Measurements from ENCODE around the gene GOLGA8M. TPM values are rescaled to one million over a fixed set of nuclear protein-coding genes. Genes with fewer than 3 reads are reported as not detected.
"Not testable (repeated sequence)": the region's sequence is repeated elsewhere in the genome, so short reads cannot be mapped to it uniquely, and the experiment has no call there.

GOLGA8M gene
- total and polyA plus RNA-seq, 4 donors: 0.23 to 10.7 (median 2.5) TPM

DNA sequence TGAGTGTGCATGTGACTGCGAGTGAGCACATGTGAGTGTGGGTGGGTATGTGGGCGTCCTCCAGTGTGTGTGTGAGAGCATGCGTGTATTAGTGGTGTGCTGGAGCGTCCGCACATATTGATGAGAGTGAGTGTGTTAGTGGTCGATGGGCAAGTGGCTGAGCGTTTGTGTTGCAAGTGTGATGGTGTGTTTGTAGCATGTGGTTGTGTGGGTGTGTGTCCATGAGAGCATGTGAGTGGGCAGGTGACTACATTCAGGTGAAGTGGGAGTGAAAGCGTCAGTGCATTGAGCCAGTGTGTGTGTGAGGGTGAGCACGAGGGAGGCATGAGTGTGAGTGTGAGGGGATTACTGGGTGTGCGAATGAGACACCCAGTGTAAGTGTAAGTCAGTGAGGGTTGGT lies 59.7 kb downstream of the GOLGA8M start:
- H3K4me3 ChIP-seq (ENCODE audit: low read length in 2 of 2); H3K27me3 ChIP-seq (ENCODE audit: control insufficient read depth in 1 of 2, insufficient read depth in 2 of 2, low read length in 1 of 2); ATAC-seq (ENCODE audit: low FRiP score); intact Hi-C loops (cut with DNase I); H3K36me3 ChIP-seq (ENCODE audit: control insufficient read depth in 1 of 2, insufficient read depth in 2 of 2, low read length in 1 of 2); H3K4me1 ChIP-seq (ENCODE audit: control insufficient read depth in 1 of 2, insufficient read depth in 2 of 2, low read length in 2 of 2); H3K9me3 ChIP-seq (ENCODE audit: control insufficient read depth, low read length); H3K27ac ChIP-seq (ENCODE audit: low read depth in 1 of 2, low read length in 2 of 2): not testable (repeated sequence)
- 96 to 97% methylated on average over 10 of the region's 10 CpGs for WGBS, 2 donors
- peak in 1 of 2 donors; percentile 16 for DNase-seq

Other genes with a start within 250 kb of the GOLGA8M start
- gene GOLGA8G, start 179.4 kb downstream of the GOLGA8M start, total RNA-seq: not detected
- under 1 TPM in 1 of 2 donors, not detected in 1; 0.13 TPM for gene GOLGA8G, start 179.4 kb downstream of the GOLGA8M start, polyA plus RNA-seq
- gene GOLGA6L25, start 158.9 kb downstream of the GOLGA8M start, total RNA-seq: not detected
- gene GOLGA6L25, start 158.9 kb downstream of the GOLGA8M start, polyA plus RNA-seq: not detected
- gene GOLGA6L7, start 136.2 kb upstream of the GOLGA8M start, total RNA-seq: not detected
- not detected for gene GOLGA6L7, start 136.2 kb upstream of the GOLGA8M start, polyA plus RNA-seq
- 1 to 10 TPM; 2.0 to 2.1 TPM for gene APBA2, start 173.6 kb upstream of the GOLGA8M start, total RNA-seq
- 1 to 10 TPM in 1 of 2 donors, under 1 TPM in 1; 0.41 to 1.8 TPM for gene APBA2, start 173.6 kb upstream of the GOLGA8M start, polyA plus RNA-seq